Gastrocnemius medialis (tissue), 4 donors: ENCODE measurements around the gene MTURN. TPM values are rescaled to one million over a fixed set of nuclear protein-coding genes. Genes with fewer than 3 reads are reported as not detected.

ENCODE experiments used
- ATAC-seq, 2 donors: fragments of 150-250 bp; one replicate each; pipeline ENCODE4 v1.9.1; 2016
- DNase-seq, 2 donors: peaks; one replicate each; pipeline ENCODE4 v3.0.0-alpha.2; 2019
- H3K27ac ChIP-seq, 4 donors: fragments of 200-600 bp; sonication (generic); 1 replicate in 1 of 4; 2 replicates in 3 of 4; pipeline ENCODE4 v1.5.1; 2016 to 2018; ENCODE audit warnings: mild to moderate bottlenecking in 2 of 4, moderate library complexity in 1 of 4
- H3K27me3 ChIP-seq, 3 donors: fragments of 200-600 bp; sonication (generic) in 2 of 3; 1 replicate in 1 of 3; 2 replicates in 2 of 3; pipeline versions ENCODE4 v1.5.1 to v1.6.0; 2016 to 2019; ENCODE audit warnings: mild to moderate bottlenecking in 1 of 3, moderate library complexity in 1 of 3
- H3K36me3 ChIP-seq, 2 donors: fragments of 200-600 bp; sonication (generic) in 1 of 2; one replicate each; pipeline ENCODE4 v1.5.1; 2017 to 2018
- H3K4me1 ChIP-seq, 2 donors: fragments of 200-600 bp; sonication (generic) in 1 of 2; one replicate each; pipeline ENCODE4 v1.5.1; 2016 to 2017; ENCODE audit warnings: mild to moderate bottlenecking in 2 of 2
- H3K4me3 ChIP-seq, 4 donors: fragments of 200-600 bp; sonication (generic) in 3 of 4; 1 replicate in 1 of 4; 2 replicates in 3 of 4; pipeline ENCODE4 v1.5.1; 2016 to 2019; ENCODE audit warnings: mild to moderate bottlenecking in 2 of 4
- H3K9me3 ChIP-seq, 3 donors: fragments of 200-600 bp; sonication (generic) in 2 of 3; 1 replicate in 1 of 3; 2 replicates in 2 of 3; pipeline ENCODE4 v1.5.1; 2016 to 2019
- CTCF ChIP-seq, 5 experiments: fragments of 450-650 bp in 3 of 5; fragments of 200-600 bp in 2 of 5; sonication (generic) in 2 of 5; IDR thresholded peaks in 4 of 5; conservative IDR thresholded peaks in 1 of 5; 1 replicate in 4 of 5; 2 replicates in 1 of 5; pipeline ENCODE4 v1.5.1; 2016 to 2019; ENCODE audit warnings: antibody characterized with exemption in 5 of 5, mild to moderate bottlenecking in 3 of 5, moderate library complexity in 3 of 5
- POLR2A ChIP-seq, 2 donors: fragments of 450-650 bp; IDR thresholded peaks; one replicate each; pipeline ENCODE4 v1.6.1; 2017; ENCODE audit warnings: antibody characterized with exemption in 2 of 2, mild to moderate bottlenecking in 2 of 2, moderate library complexity in 2 of 2
- in situ Hi-C, 4 donors: fragments of 200-750 bp; cut with MboI; loops; one replicate each; pipeline versions ENCODE4 v1.15.0 to v1.8.0; 2017; ENCODE audit warnings: low sequenced_read_pairs in 4 of 4
- intact Hi-C: fragments of 100-400 bp; cut with DNase I; formaldehyde crosslinking; loops from one replicate; pipeline ENCODE4 v1.15.1; 2023; ENCODE audit warnings: low total_unique reads
- total RNA-seq, 4 donors: library from RNA; depleted of rRNA; stranded (reverse); fragments of >200 nt; gene quantifications; one replicate each; pipeline versions ENCODE4 v1.1.0 to v1.2.3, GENCODE V29; 2016

Gene MTURN
- total RNA-seq, 4 donors from 2014 or later = 32.9 to 81.9 (median 44.7) TPM

- H3K27me3 ChIP-seq = no peaks in the 10 kb centered on the region
- no peak overlapping the region for H3K27ac ChIP-seq
- DNase-seq (no peak), ATAC-seq (no peak)
- H3K4me1 ChIP-seq = peaks cover 6 to 7% of the 10 kb centered on the region in 2 donors
- intact Hi-C loops = no loop called here
- TF ChIP-seq POLR2A (IDR thresholded peaks at IDR 0.05) (no peak), CTCF (IDR thresholded peaks at IDR 0.05 in 4 of 5, conservative IDR thresholded peaks at IDR 0.05 in 1 of 5) (no peak)
- no peak overlapping the region for H3K4me3 ChIP-seq
- H3K9me3 ChIP-seq = no peaks in the 10 kb centered on the region
- in situ Hi-C loops = loop anchor here in 1 of 4 donors (25.0 kb wide), 1 partner anchor 403 kb away; no protein-coding TSS in a partner anchor
- H3K36me3 ChIP-seq = peaks cover 0 to 6% of the 10 kb centered on the region in 2 donors
Measured at GRCh38 chr7:30159163-30159562, 24.4 kb downstream of the MTURN start.

- in situ Hi-C loops = loop anchor here (5.0 to 25.0 kb wide), 5 partner anchors 115 to 403 kb away; partner anchors contain the start of gene ZNRF2 (in 2 of the 4)
- Histone ChIP-seq H3K36me3 (peaks cover 0 to 6% of the 10 kb centered on the region in 2 donors), H3K27me3 (no peaks in the 10 kb centered on the region), H3K4me1 (peaks cover 11 to 13% of the 10 kb centered on the region in 2 donors), H3K27ac (no peak overlapping the region), H3K4me3 (no peak overlapping the region), H3K9me3 (no peaks in the 10 kb centered on the region)
- no peak for TF ChIP-seq CTCF (IDR thresholded peaks at IDR 0.05 in 4 of 5, conservative IDR thresholded peaks at IDR 0.05 in 1 of 5)
- TF ChIP-seq POLR2A (IDR thresholded peaks at IDR 0.05) = no peak
- ATAC-seq = no peak
- DNase-seq = no peak
- intact Hi-C loops = no loop called here
Measured at GRCh38 chr7:30159698-30160143, 24.9 kb downstream of the MTURN start.

- ATAC-seq (no peak), DNase-seq (no peak)
- Histone ChIP-seq H3K36me3 (peaks cover 0 to 6% of the 10 kb centered on the region in 2 donors), H3K27ac (no peak overlapping the region), H3K4me3 (no peak overlapping the region), H3K9me3 (no peaks in the 10 kb centered on the region), H3K4me1 (peaks cover 13 to 18% of the 10 kb centered on the region in 2 donors), H3K27me3 (no peaks in the 10 kb centered on the region)
- no peak for TF ChIP-seq POLR2A (IDR thresholded peaks at IDR 0.05)
- no peak for TF ChIP-seq CTCF (IDR thresholded peaks at IDR 0.05 in 4 of 5, conservative IDR thresholded peaks at IDR 0.05 in 1 of 5)
- intact Hi-C loops = no loop called here
- in situ Hi-C loops = loop anchor here (5.0 to 25.0 kb wide), 5 partner anchors 114 to 402 kb away; partner anchors contain the start of gene ZNRF2 (in 2 of the 4)
Measured at GRCh38 chr7:30160329-30160728, 25.5 kb downstream of the MTURN start.

- Histone ChIP-seq H3K4me3 (no peak overlapping the region), H3K36me3 (peaks cover 0 to 6% of the 10 kb centered on the region in 2 donors), H3K27ac (no peak overlapping the region), H3K4me1 (peaks cover 13 to 18% of the 10 kb centered on the region in 2 donors), H3K9me3 (no peaks in the 10 kb centered on the region), H3K27me3 (no peaks in the 10 kb centered on the region)
- intact Hi-C loops (no loop called here), in situ Hi-C loops (loop anchor here (5.0 to 25.0 kb wide), 5 partner anchors 113 to 400 kb away; partner anchors contain the start of gene ZNRF2 (in 2 of the 4))
- TF ChIP-seq POLR2A (IDR thresholded peaks at IDR 0.05) (no peak), CTCF (IDR thresholded peaks at IDR 0.05 in 4 of 5, conservative IDR thresholded peaks at IDR 0.05 in 1 of 5) (no peak)
- DNase-seq (no peak), ATAC-seq (no peak)
Measured at GRCh38 chr7:30162133-30162532, 27.3 kb downstream of the MTURN start.
